Testis (tissue), 3 donors: ENCODE measurements around the gene ATP10B. TPM values are rescaled to one million over a fixed set of nuclear protein-coding genes. Genes with fewer than 3 reads are reported as not detected.

Experiments
- DNase-seq: peaks from one replicate; pipeline ENCODE4 v3.0.0-alpha.2; 2019
- H3K27ac ChIP-seq, 2 donors: fragments of 200-600 bp; sonication (generic); one replicate each; pipeline ENCODE4 v1.5.1; 2019
- H3K27me3 ChIP-seq: fragments of 200-600 bp; sonication (generic); one replicate; pipeline ENCODE4 v1.5.1; 2019
- H3K36me3 ChIP-seq: fragments of 200-600 bp; sonication (generic); one replicate; pipeline ENCODE4 v1.5.1; 2017; ENCODE audit warnings: low read depth; ENCODE audit errors: missing control alignments
- H3K4me1 ChIP-seq: fragments of 200-600 bp; sonication (generic); one replicate; pipeline ENCODE4 v1.5.1; 2019
- H3K4me3 ChIP-seq, 2 donors: fragments of 200-600 bp; sonication (generic); one replicate each; pipeline ENCODE4 v1.5.1; 2017 to 2019
- H3K9me3 ChIP-seq: fragments of 200-600 bp; sonication (generic); one replicate; pipeline ENCODE4 v1.5.1; 2017
- POLR2A ChIP-seq: fragments of 450-650 bp; IDR thresholded peaks from one replicate; pipeline ENCODE4 v1.6.1; 2017; ENCODE audit warnings: antibody characterized with exemption, mild to moderate bottlenecking, moderate library complexity
- WGBS, 2 donors: methylation state at CpG; one replicate each; pipeline ENCODE4 v1.1.5; 2018; 5-methylcytosine and 5-hydroxymethylcytosine counted together
- intact Hi-C: fragments of 100-400 bp; cut with DNase I; formaldehyde crosslinking; loops from one replicate; pipeline ENCODE4 v1.15.1; 2023; ENCODE audit warnings: low total_unique reads
- polyA plus RNA-seq: library from polyadenylated mRNA; stranded (reverse); fragments of 350-450 nt; fragmentation: Illumina TruSeq; extraction: RNeasy Lipid Tissue Mini Kit (QIAGEN cat#74804); gene quantifications from one replicate; pipeline ENCODE4 v1.2.3, GENCODE V29; 2014; ENCODE audit warnings: low read depth, low replicate concordance; ENCODE audit not compliant: insufficient read depth
- total RNA-seq, 2 donors: library from RNA; depleted of rRNA; stranded (reverse); fragments of >200 nt; gene quantifications; one replicate each; pipeline ENCODE4 v1.2.3, GENCODE V29; 2016
- TF ChIP-seq, protein P1 (sequence below), 3 experiments: fragments of 450-650 bp in 2 of 3; fragments of 200-600 bp in 1 of 3; sonication (generic) in 1 of 3; IDR thresholded peaks; one replicate each; pipeline ENCODE4 v1.5.1; 2016 to 2019; ENCODE audit warnings: antibody characterized with exemption in 3 of 3, mild to moderate bottlenecking in 2 of 3, moderate library complexity in 1 of 3

The ATP10B gene
- total and polyA plus RNA-seq, 3 donors from 2014 or later = 0.63 to 2.0 (median 1.9) TPM

GRCh38 chr5:160744268-160745101 lies 107.5 kb downstream of the ATP10B start:
- 85% methylated on average over 7 of the region's 7 CpGs for WGBS, 2 donors
- no peaks in the 10 kb centered on the region for H3K4me1 ChIP-seq
- TF ChIP-seq, protein P1, sequence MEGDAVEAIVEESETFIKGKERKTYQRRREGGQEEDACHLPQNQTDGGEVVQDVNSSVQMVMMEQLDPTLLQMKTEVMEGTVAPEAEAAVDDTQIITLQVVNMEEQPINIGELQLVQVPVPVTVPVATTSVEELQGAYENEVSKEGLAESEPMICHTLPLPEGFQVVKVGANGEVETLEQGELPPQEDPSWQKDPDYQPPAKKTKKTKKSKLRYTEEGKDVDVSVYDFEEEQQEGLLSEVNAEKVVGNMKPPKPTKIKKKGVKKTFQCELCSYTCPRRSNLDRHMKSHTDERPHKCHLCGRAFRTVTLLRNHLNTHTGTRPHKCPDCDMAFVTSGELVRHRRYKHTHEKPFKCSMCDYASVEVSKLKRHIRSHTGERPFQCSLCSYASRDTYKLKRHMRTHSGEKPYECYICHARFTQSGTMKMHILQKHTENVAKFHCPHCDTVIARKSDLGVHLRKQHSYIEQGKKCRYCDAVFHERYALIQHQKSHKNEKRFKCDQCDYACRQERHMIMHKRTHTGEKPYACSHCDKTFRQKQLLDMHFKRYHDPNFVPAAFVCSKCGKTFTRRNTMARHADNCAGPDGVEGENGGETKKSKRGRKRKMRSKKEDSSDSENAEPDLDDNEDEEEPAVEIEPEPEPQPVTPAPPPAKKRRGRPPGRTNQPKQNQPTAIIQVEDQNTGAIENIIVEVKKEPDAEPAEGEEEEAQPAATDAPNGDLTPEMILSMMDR (IDR thresholded peaks at IDR 0.05) = no peak
- no peak for TF ChIP-seq POLR2A
- no peaks in the 10 kb centered on the region for H3K27me3 ChIP-seq
- no peaks in the 10 kb centered on the region for H3K36me3 ChIP-seq
- no peak for DNase-seq
- intact Hi-C loops = no loop called here
- no peak overlapping the region for H3K27ac ChIP-seq
- H3K4me3 ChIP-seq = no peak overlapping the region
- no peaks in the 10 kb centered on the region for H3K9me3 ChIP-seq

- Histone ChIP-seq H3K9me3 (no peaks in the 10 kb centered on the region), H3K4me3 (no peak overlapping the region), H3K4me1 (no peaks in the 10 kb centered on the region), H3K27me3 (no peaks in the 10 kb centered on the region), H3K27ac (no peak overlapping the region), H3K36me3 (no peaks in the 10 kb centered on the region)
- 82 to 87% methylated on average over 3 of the region's 3 CpGs for WGBS, 2 donors
- intact Hi-C loops = no loop called here
- no peak for TF ChIP-seq POLR2A
- TF ChIP-seq, protein P1 (IDR thresholded peaks at IDR 0.05) = no peak
- no peak for DNase-seq
Observed at GRCh38 chr5:160743027-160743426, 109.0 kb downstream of the ATP10B start.

DNA sequence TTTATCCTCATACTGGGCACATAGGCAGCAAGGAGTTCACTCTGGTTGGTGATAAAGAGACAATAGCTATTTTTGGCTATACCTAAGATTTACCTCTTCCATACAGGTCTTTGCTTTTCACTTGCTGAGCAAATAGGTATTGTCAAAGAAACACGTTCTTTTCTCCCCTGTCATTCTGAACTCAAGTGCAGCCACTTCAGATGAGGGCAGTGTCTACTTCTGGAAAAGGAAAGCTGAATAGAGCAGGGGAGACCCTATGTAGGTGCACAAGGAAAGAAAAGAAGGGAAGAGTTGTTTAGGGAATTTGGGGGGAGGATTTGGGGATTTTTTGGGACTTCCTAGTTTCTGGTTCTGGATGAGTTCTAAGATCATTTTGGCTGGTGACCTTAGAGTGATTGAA lies 109.6 kb downstream of the ATP10B start:
- whole genome bisulfite sequencing, 2 donors = 86 to 88% methylated on average over 1 of the region's 1 CpG
- intact Hi-C loops = no loop called here
- Histone ChIP-seq H3K9me3 (no peaks in the 10 kb centered on the region), H3K27me3 (no peaks in the 10 kb centered on the region), H3K4me3 (no peak overlapping the region), H3K4me1 (no peaks in the 10 kb centered on the region), H3K36me3 (no peaks in the 10 kb centered on the region), H3K27ac (no peak overlapping the region)
- no peak for DNase-seq
- TF ChIP-seq POLR2A = no peak
- TF ChIP-seq, protein P1 (IDR thresholded peaks at IDR 0.05) = no peak

GRCh38 chr5:160727296-160727997 lies 124.6 kb downstream of the ATP10B start:
- no peaks in the 10 kb centered on the region for H3K36me3 ChIP-seq
- H3K4me3 ChIP-seq = no peak overlapping the region
- no peak overlapping the region for H3K27ac ChIP-seq
- intact Hi-C loops = no loop called here
- no peak for DNase-seq
- no peaks in the 10 kb centered on the region for H3K4me1 ChIP-seq
- no peaks in the 10 kb centered on the region for H3K27me3 ChIP-seq
- 67 to 71% methylated on average over 4 of the region's 4 CpGs for WGBS, 2 donors
- TF ChIP-seq, protein P1 (IDR thresholded peaks at IDR 0.05) = no peak
- TF ChIP-seq POLR2A = no peak
- no peaks in the 10 kb centered on the region for H3K9me3 ChIP-seq
